Keratinocyte (primary cell): ENCODE data around the gene C9orf50.

Experiments
- EZH2 ChIP-seq: IDR thresholded peaks from one replicate; pipeline ENCODE4 v1.6.1; 2012; ENCODE audit warnings: inconsistent platforms, mild to moderate bottlenecking, low read length, moderate library complexity
- TF ChIP-seq, protein P1 (sequence below), 3 experiments: IDR thresholded peaks in 1 of 3; conservative IDR thresholded peaks in 1 of 3; optimal IDR thresholded peaks in 1 of 3; 2 replicates in 2 of 3; 3 replicates in 1 of 3; pipeline versions ENCODE3 to v1.5.1; 2011; ENCODE audit warnings: low read length in 3 of 3, mild to moderate bottlenecking in 3 of 3, moderate library complexity in 2 of 3, control low read depth in 1 of 3, inconsistent platforms in 1 of 3; ENCODE audit not compliant: insufficient read depth in 2 of 3; ENCODE audit errors: extremely low read depth in 1 of 3

DNA sequence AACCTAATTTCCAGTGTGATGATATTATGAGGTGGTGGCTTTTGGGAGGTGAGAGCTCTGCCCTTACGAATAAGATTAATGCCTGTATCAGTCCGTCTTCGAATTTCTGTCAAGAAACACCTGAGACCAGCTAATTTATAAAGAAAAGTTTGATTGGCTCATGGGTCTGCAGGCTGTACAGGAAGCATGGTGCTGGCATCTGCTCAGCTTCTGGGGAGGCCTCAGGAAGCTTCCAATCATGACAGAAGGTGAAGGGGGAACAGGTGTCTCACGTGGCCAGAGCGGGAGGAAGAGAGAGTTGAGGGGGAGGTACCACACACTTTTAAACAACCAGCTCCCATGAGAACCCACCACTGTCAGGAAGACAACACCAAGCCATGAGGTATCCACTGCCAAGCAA is 46.9 kb downstream of the C9orf50 start:
- TF ChIP-seq, protein P1, sequence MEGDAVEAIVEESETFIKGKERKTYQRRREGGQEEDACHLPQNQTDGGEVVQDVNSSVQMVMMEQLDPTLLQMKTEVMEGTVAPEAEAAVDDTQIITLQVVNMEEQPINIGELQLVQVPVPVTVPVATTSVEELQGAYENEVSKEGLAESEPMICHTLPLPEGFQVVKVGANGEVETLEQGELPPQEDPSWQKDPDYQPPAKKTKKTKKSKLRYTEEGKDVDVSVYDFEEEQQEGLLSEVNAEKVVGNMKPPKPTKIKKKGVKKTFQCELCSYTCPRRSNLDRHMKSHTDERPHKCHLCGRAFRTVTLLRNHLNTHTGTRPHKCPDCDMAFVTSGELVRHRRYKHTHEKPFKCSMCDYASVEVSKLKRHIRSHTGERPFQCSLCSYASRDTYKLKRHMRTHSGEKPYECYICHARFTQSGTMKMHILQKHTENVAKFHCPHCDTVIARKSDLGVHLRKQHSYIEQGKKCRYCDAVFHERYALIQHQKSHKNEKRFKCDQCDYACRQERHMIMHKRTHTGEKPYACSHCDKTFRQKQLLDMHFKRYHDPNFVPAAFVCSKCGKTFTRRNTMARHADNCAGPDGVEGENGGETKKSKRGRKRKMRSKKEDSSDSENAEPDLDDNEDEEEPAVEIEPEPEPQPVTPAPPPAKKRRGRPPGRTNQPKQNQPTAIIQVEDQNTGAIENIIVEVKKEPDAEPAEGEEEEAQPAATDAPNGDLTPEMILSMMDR (optimal IDR thresholded peaks at IDR 0.05 in 1 of 3, IDR thresholded peaks at IDR 0.05 in 1 of 3, conservative IDR thresholded peaks at IDR 0.05 in 1 of 3; ENCODE audit: extremely low read depth in 1 of 3, insufficient read depth in 2 of 3, low read length in 3 of 3) = no peak
- no peak for TF ChIP-seq EZH2
